HUES48 (cell line): ENCODE results near the gene ARL4A.

ENCODE experiments used
- H3K27ac ChIP-seq: one replicate; pipeline ENCODE4 v1.7.0; 2013; ENCODE audit warnings: low read depth, low read length, inconsistent platforms
- H3K27me3 ChIP-seq: 2 replicates; pipeline ENCODE4 v1.6.1; 2013; ENCODE audit warnings: mild to moderate bottlenecking, low read length; ENCODE audit not compliant: control insufficient read depth, insufficient read depth
- H3K36me3 ChIP-seq: 2 replicates; pipeline ENCODE4 v1.6.1; 2013; ENCODE audit warnings: low read length; ENCODE audit not compliant: control insufficient read depth, insufficient read depth
- H3K4me1 ChIP-seq: 2 replicates; pipeline ENCODE4 v1.6.1; 2013; ENCODE audit warnings: mild to moderate bottlenecking, low read length; ENCODE audit not compliant: control insufficient read depth, insufficient read depth
- H3K4me3 ChIP-seq: 2 replicates; pipeline ENCODE4 v1.5.1; 2013; ENCODE audit warnings: mild to moderate bottlenecking, low read depth, low read length
- H3K9ac ChIP-seq: 2 replicates; pipeline ENCODE4 v1.6.1; 2013; ENCODE audit warnings: mild to moderate bottlenecking, low read depth, low read length, moderate library complexity
- H3K9me3 ChIP-seq: 2 replicates; pipeline ENCODE4 v1.6.1; 2013; ENCODE audit warnings: low read length; ENCODE audit not compliant: control insufficient read depth, insufficient read depth

Gene ARL4A

DNA sequence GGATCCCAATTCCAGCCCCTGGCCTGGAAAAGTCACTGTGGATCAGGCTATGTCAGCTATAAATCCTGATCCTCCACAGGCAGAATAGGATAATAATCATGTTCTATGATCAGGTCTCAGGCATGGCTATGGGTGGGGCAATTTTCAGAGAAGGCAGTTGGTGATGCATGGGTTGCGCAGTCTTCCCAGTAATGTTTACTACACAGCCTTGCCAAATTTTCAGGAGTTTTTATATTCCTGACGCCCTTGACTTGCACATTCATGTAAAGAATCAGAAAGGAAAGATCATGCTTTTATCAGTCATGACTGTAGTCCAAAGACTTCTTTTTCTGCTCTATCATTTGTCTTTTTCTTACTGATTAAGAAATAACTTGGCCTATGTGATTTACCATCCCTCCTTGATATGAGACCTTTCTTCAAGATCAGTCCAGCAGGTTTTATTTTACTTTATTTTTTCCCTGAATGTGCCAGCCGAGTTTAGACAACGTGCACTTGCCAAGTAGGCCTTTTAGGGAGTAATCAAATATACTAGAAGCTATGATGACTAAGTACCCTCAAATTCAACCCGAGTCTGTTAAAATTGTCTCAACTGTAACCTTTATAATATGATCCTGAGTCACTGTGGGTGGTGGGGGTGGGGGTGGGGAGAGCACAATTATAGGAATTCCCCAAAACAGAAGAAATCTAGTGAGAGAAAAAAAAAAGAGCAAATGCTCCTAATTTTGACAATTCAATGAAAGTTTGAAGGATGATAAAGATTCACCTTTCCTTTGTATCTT is 31.9 kb downstream of the ARL4A start:
- no peak overlapping the region for H3K27ac ChIP-seq
- H3K4me1 ChIP-seq = peaks cover 51% of the 10 kb centered on the region

GRCh38 chr7:12719981-12720865 is 32.8 kb downstream of the ARL4A start:
- H3K27me3 ChIP-seq = no peaks in the 10 kb centered on the region
- H3K4me1 ChIP-seq = peaks cover 42% of the 10 kb centered on the region
- no peak overlapping the region for H3K4me3 ChIP-seq
- no peak overlapping the region for H3K9ac ChIP-seq
- no peaks in the 10 kb centered on the region for H3K36me3 ChIP-seq
- H3K27ac ChIP-seq = no peak overlapping the region
- H3K9me3 ChIP-seq = no peaks in the 10 kb centered on the region

More for the DNA sequence above, 31.9 kb downstream of the ARL4A start:
- Histone ChIP-seq H3K9me3 (no peaks in the 10 kb centered on the region), H3K4me3 (no peak overlapping the region), H3K27me3 (no peaks in the 10 kb centered on the region), H3K9ac (no peak overlapping the region), H3K36me3 (no peaks in the 10 kb centered on the region)

GRCh38 chr7:12721286-12721830 is 33.9 kb downstream of the ARL4A start:
- no peak overlapping the region for H3K9ac ChIP-seq
- H3K4me1 ChIP-seq = peaks cover 34% of the 10 kb centered on the region

GRCh38 chr7:12722136-12722535 is 34.7 kb downstream of the ARL4A start:
- Histone ChIP-seq H3K27me3 (no peaks in the 10 kb centered on the region), H3K4me1 (peaks cover 28% of the 10 kb centered on the region), H3K9ac (no peak overlapping the region), H3K4me3 (no peak overlapping the region), H3K27ac (peak overlapping the region; percentile 92), H3K9me3 (no peaks in the 10 kb centered on the region), H3K36me3 (no peaks in the 10 kb centered on the region)

More at GRCh38 chr7:12721286-12721830, 33.9 kb downstream of the ARL4A start:
- H3K36me3 ChIP-seq = no peaks in the 10 kb centered on the region
- H3K27me3 ChIP-seq = no peaks in the 10 kb centered on the region
- no peak overlapping the region for H3K4me3 ChIP-seq
- no peak overlapping the region for H3K27ac ChIP-seq
- no peaks in the 10 kb centered on the region for H3K9me3 ChIP-seq

- Histone ChIP-seq H3K36me3 (no peaks in the 10 kb centered on the region), H3K4me1 (peaks cover 28% of the 10 kb centered on the region), H3K4me3 (no peak overlapping the region), H3K27ac (peak overlapping the region; percentile 92), H3K9me3 (no peaks in the 10 kb centered on the region), H3K9ac (no peak overlapping the region), H3K27me3 (no peaks in the 10 kb centered on the region)
Measured at GRCh38 chr7:12722636-12723605, 35.5 kb downstream of the ARL4A start.

DNA sequence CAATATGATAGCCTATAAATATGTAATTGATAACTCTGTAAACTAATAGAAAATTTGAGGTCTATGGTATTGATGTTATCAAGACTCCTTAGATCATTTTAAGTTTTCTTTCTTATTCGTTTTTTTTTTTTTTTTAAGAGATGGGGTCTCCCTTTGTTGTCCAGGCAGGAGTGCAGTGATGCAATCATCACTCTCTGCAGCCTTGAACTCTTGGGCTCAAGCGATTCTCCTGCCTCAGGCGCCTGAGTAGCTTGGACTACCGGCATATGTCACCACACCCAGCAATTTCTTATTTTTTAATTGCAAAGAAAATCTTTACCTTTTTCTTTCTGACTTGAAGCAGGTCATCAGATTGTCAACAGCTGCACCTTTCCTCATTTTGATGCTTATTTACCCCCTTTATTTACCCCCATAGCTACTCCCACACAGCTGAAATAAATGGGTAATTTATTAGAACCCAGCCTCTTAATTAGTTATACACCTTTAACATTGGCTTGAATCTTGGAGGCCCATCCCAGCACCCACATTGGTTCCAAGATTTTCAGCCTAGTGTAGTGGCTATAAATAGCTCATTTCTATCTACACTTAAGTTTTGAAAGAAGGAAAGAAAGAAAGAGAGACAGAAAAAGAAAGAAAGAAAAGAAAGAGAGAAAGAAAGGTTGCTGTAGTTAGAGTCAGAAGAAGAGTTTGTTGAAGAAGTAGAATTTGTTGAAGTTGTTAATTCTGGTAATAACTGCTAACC is 38.3 kb downstream of the ARL4A start:
- H3K9ac ChIP-seq = no peak overlapping the region
- H3K4me1 ChIP-seq = peaks cover 39% of the 10 kb centered on the region
- no peaks in the 10 kb centered on the region for H3K27me3 ChIP-seq
- H3K27ac ChIP-seq = no peak overlapping the region
- no peaks in the 10 kb centered on the region for H3K9me3 ChIP-seq
- no peaks in the 10 kb centered on the region for H3K36me3 ChIP-seq
- H3K4me3 ChIP-seq = no peak overlapping the region

- Histone ChIP-seq H3K27ac (no peak overlapping the region), H3K9me3 (no peaks in the 10 kb centered on the region), H3K36me3 (no peaks in the 10 kb centered on the region), H3K4me3 (no peak overlapping the region), H3K4me1 (peaks cover 48% of the 10 kb centered on the region), H3K27me3 (no peaks in the 10 kb centered on the region), H3K9ac (no peak overlapping the region)
Measured at GRCh38 chr7:12726908-12727307, 39.5 kb downstream of the ARL4A start.

DNA sequence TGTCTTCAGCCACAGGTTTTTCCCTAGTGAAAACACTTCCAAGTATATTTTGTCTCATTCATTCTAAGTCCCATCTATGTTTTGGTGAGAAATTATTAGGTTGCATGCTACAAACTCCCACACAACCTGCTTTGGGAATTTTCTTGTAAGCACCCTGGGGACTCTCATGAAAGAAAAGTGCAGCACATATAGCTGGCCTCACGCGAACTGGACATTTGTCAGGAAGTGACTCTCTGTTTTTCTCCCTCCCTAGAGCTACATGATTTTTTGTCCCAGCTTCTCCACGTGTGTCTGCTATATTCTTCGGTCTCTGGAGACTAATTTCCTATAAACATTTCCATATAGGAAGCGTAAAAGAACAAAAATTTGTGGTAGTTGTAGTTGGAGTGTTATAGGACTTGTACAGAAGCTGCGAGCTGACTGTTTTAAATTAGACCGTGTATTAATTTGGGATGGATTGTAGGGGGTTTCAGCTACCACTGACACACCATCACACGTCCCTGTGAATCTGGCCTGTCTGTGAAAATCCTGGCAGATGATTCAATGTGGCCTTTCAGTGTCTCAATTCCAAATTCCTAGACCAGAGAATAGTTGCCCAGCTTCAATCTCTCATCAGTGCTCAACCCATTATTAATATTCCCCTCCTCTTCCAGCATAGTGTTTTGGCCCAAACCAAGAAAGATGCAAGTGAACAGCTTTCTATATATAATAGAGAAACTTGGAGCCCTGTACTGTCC is 40.2 kb downstream of the ARL4A start:
- Histone ChIP-seq H3K27me3 (no peaks in the 10 kb centered on the region), H3K36me3 (no peaks in the 10 kb centered on the region), H3K9ac (no peak overlapping the region), H3K4me1 (peaks cover 41% of the 10 kb centered on the region), H3K9me3 (no peaks in the 10 kb centered on the region), H3K4me3 (no peak overlapping the region), H3K27ac (no peak overlapping the region)

DNA sequence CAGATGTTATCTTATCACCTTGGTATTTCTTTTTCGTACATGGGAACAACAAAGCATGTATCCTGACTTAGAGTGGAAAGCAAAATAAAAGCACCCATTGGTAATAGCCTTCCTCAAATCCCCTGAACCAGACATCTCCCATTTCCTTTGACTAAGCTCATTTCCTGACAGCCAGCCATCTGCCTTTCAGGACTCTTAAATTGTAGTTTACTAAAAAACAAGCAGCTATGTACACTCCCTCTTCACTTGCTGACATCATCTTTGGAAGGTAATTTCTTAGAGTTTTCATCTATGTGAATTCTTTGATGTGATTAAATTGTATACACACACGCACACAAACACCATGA is 40.7 kb downstream of the ARL4A start:
- H3K27me3 ChIP-seq = no peaks in the 10 kb centered on the region
- H3K4me1 ChIP-seq = peaks cover 36% of the 10 kb centered on the region
- no peaks in the 10 kb centered on the region for H3K9me3 ChIP-seq
- no peak overlapping the region for H3K4me3 ChIP-seq
- no peaks in the 10 kb centered on the region for H3K36me3 ChIP-seq
- H3K27ac ChIP-seq = no peak overlapping the region
- H3K9ac ChIP-seq = no peak overlapping the region
